Tibial nerve (tissue), 4 donors: ENCODE data around the gene LIPC. TPM values are rescaled to one million over a fixed set of nuclear protein-coding genes. Genes with fewer than 3 reads are reported as not detected.

Source experiments
- DNase-seq, 2 donors: peaks; one replicate each; pipeline ENCODE4 v3.0.0-alpha.2; 2019; ENCODE audit warnings: low spot score in 2 of 2
- H3K27ac ChIP-seq, 4 donors: fragments of 200-600 bp; sonication (generic) in 3 of 4; one replicate each; pipeline ENCODE4 v1.5.1; 2017 to 2019; ENCODE audit warnings: mild to moderate bottlenecking in 1 of 4
- H3K27me3 ChIP-seq, 2 donors: fragments of 200-600 bp; sonication (generic) in 1 of 2; one replicate each; pipeline versions ENCODE4 v1.5.1 to v1.6.0; 2017 to 2019
- H3K36me3 ChIP-seq, 3 donors: fragments of 200-600 bp; sonication (generic); one replicate each; pipeline ENCODE4 v1.5.1; 2018 to 2019
- H3K4me1 ChIP-seq, 4 donors: fragments of 200-600 bp; sonication (generic) in 3 of 4; one replicate each; pipeline ENCODE4 v1.5.1; 2017 to 2019
- H3K4me3 ChIP-seq, 4 donors: fragments of 200-600 bp; sonication (generic) in 3 of 4; one replicate each; pipeline ENCODE4 v1.5.1; 2017 to 2019; ENCODE audit warnings: mild to moderate bottlenecking in 1 of 4, moderate library complexity in 1 of 4
- H3K9me3 ChIP-seq, 4 donors: fragments of 200-600 bp; sonication (generic) in 3 of 4; one replicate each; pipeline ENCODE4 v1.5.1; 2017 to 2019
- CTCF ChIP-seq, 5 experiments: fragments of 200-600 bp in 3 of 5; fragments of 450-650 bp in 2 of 5; sonication (generic) in 3 of 5; IDR thresholded peaks; one replicate each; pipeline ENCODE4 v1.5.1; 2016 to 2019; ENCODE audit warnings: antibody characterized with exemption in 5 of 5, mild to moderate bottlenecking in 3 of 5, moderate library complexity in 2 of 5
- EP300 ChIP-seq, 2 donors: sonication (generic); formaldehyde crosslinking; IDR thresholded peaks; one replicate each; pipeline ENCODE4 v1.6.1; 2017; ENCODE audit warnings: antibody characterized with exemption in 2 of 2, mild to moderate bottlenecking in 1 of 2
- POLR2A ChIP-seq, 2 donors: fragments of 450-650 bp; IDR thresholded peaks; one replicate each; pipeline ENCODE4 v1.6.1; 2017; ENCODE audit warnings: antibody characterized with exemption in 2 of 2, mild to moderate bottlenecking in 2 of 2, moderate library complexity in 2 of 2
- WGBS, 2 donors: methylation state at CpG; one replicate each; pipeline ENCODE4 v1.1.5; 2018; 5-methylcytosine and 5-hydroxymethylcytosine counted together
- total RNA-seq, 4 donors: library from RNA; depleted of rRNA; stranded (reverse); fragments of >200 nt; gene quantifications; one replicate each; pipeline ENCODE4 v1.1.0, GENCODE V29; 2016

The LIPC gene
- total RNA-seq, 4 donors from 2014 or later: 11.2 to 18.4 (median 14.7) TPM

GRCh38 chr15:58440922-58441321 is 9.1 kb downstream of the LIPC start:
- no peaks in the 10 kb centered on the region for H3K36me3 ChIP-seq
- no peaks in the 10 kb centered on the region for H3K9me3 ChIP-seq
- no peak for DNase-seq
- no peak overlapping the region for H3K4me3 ChIP-seq
- H3K4me1 ChIP-seq: peaks cover 0 to 38% (median 24%) of the 10 kb centered on the region in 4 donors
- H3K27me3 ChIP-seq: no peaks in the 10 kb centered on the region
- H3K27ac ChIP-seq: peak overlapping the region in 3 of 4 donors; percentile 65 to 74 (median 70)
- 91 to 100% methylated on average over 1 of the region's 1 CpG for WGBS, 2 donors
- no peak for TF ChIP-seq CTCF (IDR thresholded peaks at IDR 0.05)
- TF ChIP-seq POLR2A (IDR thresholded peaks at IDR 0.05): no peak
- TF ChIP-seq EP300 (IDR thresholded peaks at IDR 0.05): no peak

DNA sequence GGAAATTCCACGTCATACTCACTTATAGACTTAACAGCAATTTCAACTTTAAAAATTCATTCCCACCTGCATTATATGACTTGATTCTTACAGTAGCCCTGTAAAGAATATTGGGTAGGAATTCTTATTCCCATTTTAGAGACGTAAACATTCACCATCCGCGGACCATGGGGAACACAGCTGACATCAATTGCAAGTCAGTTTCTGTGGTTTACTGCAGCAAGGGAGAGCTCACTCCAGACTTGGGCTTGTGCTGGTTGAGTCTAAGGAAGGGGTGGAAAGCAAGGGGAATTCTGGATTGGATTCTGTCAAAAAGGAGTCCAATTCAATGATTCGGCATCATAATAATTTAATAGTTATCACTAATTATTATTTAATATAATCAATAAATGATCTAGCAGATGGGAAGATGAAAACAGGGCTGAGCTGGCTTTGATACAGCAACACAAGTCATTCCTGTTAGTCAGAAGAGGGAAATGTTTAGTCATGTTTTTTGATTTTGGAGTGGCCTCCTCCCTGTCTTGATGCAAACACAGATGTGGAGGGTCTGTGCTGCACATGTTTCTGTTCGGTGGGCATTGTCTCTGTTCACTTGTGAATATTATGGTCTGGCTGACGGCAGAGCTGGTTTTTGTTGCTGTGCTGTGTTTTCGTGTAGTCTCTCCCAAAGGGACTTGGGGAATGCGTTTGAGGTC is 9.7 kb downstream of the LIPC start:
- no peak overlapping the region for H3K4me3 ChIP-seq
- H3K9me3 ChIP-seq: no peaks in the 10 kb centered on the region
- peak overlapping the region in 3 of 4 donors; percentile 65 to 74 (median 70) for H3K27ac ChIP-seq
- 80 to 81% methylated on average over 9 of the region's 9 CpGs for WGBS, 2 donors
- H3K27me3 ChIP-seq: no peaks in the 10 kb centered on the region
- TF ChIP-seq POLR2A (IDR thresholded peaks at IDR 0.05) (no peak), EP300 (IDR thresholded peaks at IDR 0.05) (no peak), CTCF (IDR thresholded peaks at IDR 0.05) (no peak)
- H3K4me1 ChIP-seq: peaks cover 0 to 38% (median 24%) of the 10 kb centered on the region in 4 donors
- H3K36me3 ChIP-seq: no peaks in the 10 kb centered on the region
- no peak for DNase-seq

GRCh38 chr15:58442122-58442521 is 10.3 kb downstream of the LIPC start:
- H3K27me3 ChIP-seq: no peaks in the 10 kb centered on the region
- WGBS, 2 donors: 42 to 46% methylated on average over 4 of the region's 4 CpGs
- no peak for DNase-seq
- TF ChIP-seq EP300 (IDR thresholded peaks at IDR 0.05): no peak
- no peak for TF ChIP-seq CTCF (IDR thresholded peaks at IDR 0.05)
- no peak for TF ChIP-seq POLR2A (IDR thresholded peaks at IDR 0.05)
- no peak overlapping the region for H3K4me3 ChIP-seq
- H3K27ac ChIP-seq: peak overlapping the region in 1 of 4 donors; percentile 74
- peaks cover 0 to 38% (median 24%) of the 10 kb centered on the region in 4 donors for H3K4me1 ChIP-seq
- no peaks in the 10 kb centered on the region for H3K9me3 ChIP-seq
- H3K36me3 ChIP-seq: no peaks in the 10 kb centered on the region

- Histone ChIP-seq H3K27me3 (no peaks in the 10 kb centered on the region), H3K4me3 (no peak overlapping the region), H3K9me3 (no peaks in the 10 kb centered on the region), H3K36me3 (no peaks in the 10 kb centered on the region), H3K4me1 (peaks cover 0 to 45% (median 24%) of the 10 kb centered on the region in 4 donors), H3K27ac (no peak overlapping the region)
- no peak for DNase-seq
- TF ChIP-seq CTCF (IDR thresholded peaks at IDR 0.05) (no peak), EP300 (IDR thresholded peaks at IDR 0.05) (no peak), POLR2A (IDR thresholded peaks at IDR 0.05) (no peak)
- WGBS, 2 donors: 96 to 100% methylated on average over 4 of the region's 4 CpGs
Observed at GRCh38 chr15:58443308-58443707, 11.5 kb downstream of the LIPC start.

- no peaks in the 10 kb centered on the region for H3K36me3 ChIP-seq
- peak overlapping the region in 1 of 4 donors; percentile 49 for H3K27ac ChIP-seq
- peaks cover 0 to 42% (median 24%) of the 10 kb centered on the region in 4 donors for H3K4me1 ChIP-seq
- TF ChIP-seq EP300 (IDR thresholded peaks at IDR 0.05) (no peak), POLR2A (IDR thresholded peaks at IDR 0.05) (no peak), CTCF (IDR thresholded peaks at IDR 0.05) (no peak)
- H3K4me3 ChIP-seq: no peak overlapping the region
- H3K27me3 ChIP-seq: no peaks in the 10 kb centered on the region
- 76 to 77% methylated on average over 7 of the region's 7 CpGs for WGBS, 2 donors
- H3K9me3 ChIP-seq: no peaks in the 10 kb centered on the region
- no peak for DNase-seq
Observed at GRCh38 chr15:58444056-58444455, 12.3 kb downstream of the LIPC start.
